Breast epithelium (tissue), 3 donors: ENCODE data around the gene SLC12A1.

ENCODE experiments used
- CTCF ChIP-seq, 3 donors: fragments of 450-650 bp; IDR thresholded peaks; one replicate each; pipeline ENCODE4 v1.5.1; 2016 to 2017; ENCODE audit warnings: antibody characterized with exemption in 3 of 3, mild to moderate bottlenecking in 3 of 3, moderate library complexity in 3 of 3
- POLR2A ChIP-seq: fragments of 450-650 bp; IDR thresholded peaks from one replicate; pipeline ENCODE4 v1.6.1; 2016; ENCODE audit warnings: antibody characterized with exemption, mild to moderate bottlenecking, moderate library complexity

GRCh38 chr15:48285329-48286214, 79.5 kb downstream of the SLC12A1 start:
- peak; percentile 34 to 64 (median 60) for TF ChIP-seq CTCF (IDR thresholded peaks at IDR 0.05)
- TF ChIP-seq POLR2A, result no peak
